HG03520 (cell line): ENCODE data around the gene TANC1.

Experiments
- ATAC-seq: cut with Tn5 transposase; IDR thresholded peaks from one replicate; pipeline ENCODE4 v1.9.1; 2021; ENCODE audit warnings: mild to moderate bottlenecking, moderate library complexity; ENCODE audit not compliant: unreplicated experiment

TANC1 gene

GRCh38 chr2:159109517-159109916 lies 141.1 kb downstream of the TANC1 start:
- ATAC-seq = no peak

GRCh38 chr2:159110784-159111183 lies 142.3 kb downstream of the TANC1 start:
- ATAC-seq = no peak

GRCh38 chr2:159111346-159111927 lies 143.0 kb downstream of the TANC1 start:
- no peak for ATAC-seq

GRCh38 chr2:159114835-159115234 lies 146.4 kb downstream of the TANC1 start:
- no peak for ATAC-seq

GRCh38 chr2:159116922-159117321 lies 148.5 kb downstream of the TANC1 start:
- no peak for ATAC-seq

- ATAC-seq = no peak
These were observed 149.2 kb downstream of the TANC1 start for GRCh38 chr2:159117658-159118057.

- peak; percentile 89 for ATAC-seq
These were observed 149.8 kb downstream of the TANC1 start for GRCh38 chr2:159118115-159118858.

GRCh38 chr2:159118859-159119500 lies 150.5 kb downstream of the TANC1 start:
- ATAC-seq = no peak

GRCh38 chr2:159119652-159120257 lies 151.3 kb downstream of the TANC1 start:
- no peak for ATAC-seq

GRCh38 chr2:159123786-159124185 lies 155.3 kb downstream of the TANC1 start:
- no peak for ATAC-seq

GRCh38 chr2:159124441-159124911 lies 156.0 kb downstream of the TANC1 start:
- ATAC-seq = no peak

GRCh38 chr2:159124931-159125467 lies 156.6 kb downstream of the TANC1 start:
- no peak for ATAC-seq

GRCh38 chr2:159125858-159126257 lies 157.4 kb downstream of the TANC1 start:
- no peak for ATAC-seq

- ATAC-seq = no peak
These were observed 158.1 kb downstream of the TANC1 start for GRCh38 chr2:159126432-159127022.

- no peak for ATAC-seq
These were observed 159.8 kb downstream of the TANC1 start for GRCh38 chr2:159128191-159128590.

- ATAC-seq = no peak
These were observed 160.8 kb downstream of the TANC1 start for GRCh38 chr2:159129269-159129668.

- no peak for ATAC-seq
These were observed 161.4 kb downstream of the TANC1 start for GRCh38 chr2:159129824-159130223.

GRCh38 chr2:159130302-159130701 lies 161.9 kb downstream of the TANC1 start:
- ATAC-seq = no peak

GRCh38 chr2:159131267-159131913 lies 162.9 kb downstream of the TANC1 start:
- ATAC-seq = no peak

GRCh38 chr2:159131914-159132281 lies 163.5 kb downstream of the TANC1 start:
- no peak for ATAC-seq

GRCh38 chr2:159133797-159134196 lies 165.4 kb downstream of the TANC1 start:
- no peak for ATAC-seq
